GM11168 (cell line): ENCODE results near the gene PAK1IP1.
"Not testable (repeated sequence)": the region's sequence is repeated elsewhere in the genome, so short reads cannot be mapped to it uniquely, and the experiment has no call there.

Experiments
- in situ Hi-C: fragments of 300-500 bp; cut with MboI; formaldehyde crosslinking; loops from one replicate; pipeline ENCODE4 v1.12.0; 2022; ENCODE audit warnings: low sequenced_read_pairs; ENCODE audit not compliant: unreplicated experiment

PAK1IP1 gene

DNA sequence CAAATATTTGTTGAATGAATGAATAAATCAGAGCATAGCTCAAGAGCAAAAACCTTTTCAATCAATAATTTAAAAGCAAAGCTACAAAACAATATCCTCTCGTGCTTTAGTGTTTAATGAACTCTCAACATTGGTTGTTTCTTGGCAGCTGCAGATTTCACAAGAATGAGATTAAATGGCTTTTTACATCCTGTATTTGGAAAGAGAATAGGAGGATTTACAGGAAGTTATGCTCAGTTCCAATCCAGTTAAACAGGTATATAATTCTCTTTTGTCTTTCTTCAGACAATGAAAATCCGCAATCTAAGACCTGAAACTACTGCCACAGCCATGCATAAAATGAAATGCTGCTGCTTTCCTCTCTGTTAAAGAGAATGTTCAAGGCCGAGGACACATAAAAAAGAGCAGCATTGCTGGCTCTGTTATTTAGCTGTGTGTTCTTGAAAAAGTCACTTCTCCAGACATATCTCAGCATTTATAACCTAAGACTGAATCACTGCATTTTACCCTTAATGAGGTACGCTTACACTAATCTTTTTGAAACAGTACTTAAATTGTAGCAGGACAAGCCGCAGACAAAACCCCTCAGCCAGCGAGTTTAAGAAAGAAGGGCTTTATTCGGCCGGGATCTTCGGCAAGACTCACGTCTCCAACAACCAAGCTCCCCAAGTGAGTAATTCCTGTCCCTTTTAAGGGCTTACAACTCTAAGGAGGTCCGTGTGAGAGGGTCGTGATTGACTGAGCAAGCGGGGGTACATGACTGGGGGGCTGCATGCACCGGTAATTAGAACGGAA is 3.9 kb upstream of the PAK1IP1 start:
- in situ Hi-C loops, result no loop called here

DNA sequence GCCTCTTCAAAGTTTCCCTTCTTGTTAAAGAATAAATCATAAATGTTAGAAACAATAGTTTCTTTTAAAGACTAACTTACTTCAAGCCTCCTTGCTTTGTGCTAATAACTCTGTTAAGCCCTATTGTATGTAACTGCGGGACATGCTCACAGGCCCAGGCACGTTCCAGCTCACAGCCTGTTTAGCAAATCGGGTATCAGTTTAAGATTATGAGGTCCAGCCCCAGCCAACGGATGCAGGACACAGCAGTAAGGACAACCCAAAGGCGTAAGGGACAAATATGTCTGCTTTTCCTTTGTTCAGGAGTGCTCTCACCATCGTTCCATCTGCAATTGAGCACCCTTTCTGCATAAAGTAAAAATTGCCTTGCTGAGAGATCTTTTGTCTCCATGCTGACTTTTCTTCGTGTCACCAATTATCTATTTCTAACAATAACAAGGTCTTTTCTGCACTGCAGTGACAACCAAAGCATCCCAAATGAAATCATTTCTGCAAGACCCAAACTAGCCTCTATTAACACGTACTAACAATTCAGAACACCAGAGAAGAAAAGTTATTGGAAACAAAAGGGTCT is 1.7 kb upstream of the PAK1IP1 start:
- in situ Hi-C loops, result no loop called here

DNA sequence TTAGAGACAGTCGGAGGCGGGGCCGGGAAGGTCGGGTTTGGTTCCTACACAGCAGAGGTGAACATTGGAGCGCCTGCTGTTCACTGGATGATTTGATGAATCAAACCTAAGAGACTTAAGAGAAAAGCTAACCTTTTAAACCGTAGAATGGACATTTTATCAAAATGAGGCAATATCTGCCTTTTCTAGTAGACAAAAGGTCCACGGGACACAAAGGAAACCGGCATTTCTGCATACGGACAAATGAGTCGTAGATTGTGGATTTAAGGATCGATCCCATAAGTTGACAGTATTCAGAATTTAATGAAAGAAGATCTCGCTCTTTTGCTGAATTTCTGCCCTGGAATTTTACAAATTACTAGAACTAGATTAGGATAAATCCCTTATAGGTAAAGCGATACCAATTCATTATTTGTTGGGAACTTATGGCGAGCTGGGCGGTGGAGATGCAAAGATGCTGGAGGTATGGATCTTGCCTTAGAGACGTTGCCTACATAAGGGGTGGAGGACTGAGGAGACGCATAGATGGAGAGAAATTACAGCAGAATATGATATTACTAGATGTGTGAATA is 400 bp downstream of the PAK1IP1 start:
- in situ Hi-C loops, result no loop called here

DNA sequence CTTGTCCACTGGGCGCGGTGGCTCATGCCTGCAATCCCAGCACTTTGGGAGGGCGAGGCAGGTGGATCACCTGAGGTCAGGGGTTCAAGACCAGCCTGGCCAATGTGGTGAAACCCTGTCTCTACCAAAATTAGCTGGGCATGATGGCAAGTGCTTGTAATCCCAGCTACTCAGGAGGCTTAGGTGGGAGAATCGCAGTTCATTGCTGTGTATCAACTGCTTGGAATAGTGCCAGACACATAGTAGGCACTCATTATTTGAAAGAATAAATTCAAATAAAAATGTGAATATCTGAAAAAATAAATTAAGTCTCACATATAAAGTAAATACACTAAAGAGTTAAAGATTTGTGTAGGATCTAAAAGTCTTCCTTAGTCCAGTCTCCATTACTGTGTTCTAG is 1.9 kb downstream of the PAK1IP1 start:
- in situ Hi-C loops, result no loop called here

DNA sequence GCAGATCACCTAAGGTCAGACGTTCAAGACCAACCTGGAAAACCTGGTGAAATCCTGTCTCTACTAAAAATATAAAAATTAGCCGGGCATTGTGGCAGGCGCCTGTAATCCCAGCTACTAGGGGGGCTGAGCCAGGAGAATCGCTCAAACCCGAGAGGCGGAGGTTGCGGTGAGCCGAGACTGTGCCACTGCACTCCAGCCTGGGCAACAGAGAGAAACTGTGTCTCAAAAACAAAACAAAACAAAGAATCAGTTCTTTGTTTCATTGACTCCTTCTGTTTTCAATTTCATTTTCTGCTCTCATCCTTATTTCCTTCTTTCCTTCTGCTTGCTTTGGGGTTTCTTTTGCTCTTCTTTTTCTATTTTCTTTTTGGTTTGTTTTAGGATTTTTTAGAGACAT is 19.2 kb downstream of the PAK1IP1 start:
- in situ Hi-C loops, result no loop called here

DNA sequence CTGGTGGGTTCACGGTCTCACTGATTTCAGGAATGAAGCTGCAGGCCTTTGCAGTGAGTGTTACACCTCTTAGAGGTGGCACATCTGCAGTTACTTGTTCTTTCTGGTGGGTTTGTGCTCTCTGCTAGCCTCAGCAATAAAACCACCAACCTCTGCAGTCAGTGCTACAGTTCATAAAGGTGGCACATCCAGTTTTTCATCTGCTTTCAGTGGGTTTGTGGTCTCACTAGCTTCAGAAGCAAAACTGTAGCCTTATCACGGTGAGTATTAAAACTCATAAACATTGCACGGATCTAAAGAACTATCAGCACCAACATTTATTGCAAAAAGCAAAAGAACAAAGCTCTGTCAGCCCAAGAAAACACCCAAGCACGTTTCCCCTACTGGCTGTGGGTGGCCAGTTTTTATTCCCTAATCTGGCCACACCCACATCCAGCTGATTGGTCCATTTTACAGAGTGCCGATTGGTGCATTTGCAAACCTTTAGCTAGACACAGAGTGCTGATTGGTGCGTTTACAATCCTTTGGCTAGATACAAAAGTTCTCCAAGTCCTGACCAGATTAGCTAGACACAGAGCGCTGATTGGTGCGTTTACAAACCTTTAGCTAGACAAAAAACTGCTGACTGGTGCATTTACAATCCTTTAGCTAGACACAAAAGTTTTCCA is 24.7 kb downstream of the PAK1IP1 start:
- in situ Hi-C loops, result no loop called here

DNA sequence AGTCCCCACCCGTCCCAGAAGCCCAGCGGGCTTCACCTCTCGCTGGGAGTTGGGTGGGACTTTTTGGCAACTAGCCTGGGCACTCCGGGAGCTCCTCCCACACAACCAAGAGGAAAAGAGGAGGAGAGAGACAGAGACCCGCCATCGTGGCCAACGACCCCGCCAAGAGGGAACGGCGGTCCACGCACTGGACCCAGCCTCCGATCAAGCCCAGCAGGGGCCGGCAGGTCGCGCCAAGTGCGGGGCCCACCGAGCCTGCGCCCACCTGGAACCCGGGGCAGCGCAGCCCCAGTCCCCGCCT is 25.1 kb downstream of the PAK1IP1 start:
- in situ Hi-C loops, result no loop called here

DNA sequence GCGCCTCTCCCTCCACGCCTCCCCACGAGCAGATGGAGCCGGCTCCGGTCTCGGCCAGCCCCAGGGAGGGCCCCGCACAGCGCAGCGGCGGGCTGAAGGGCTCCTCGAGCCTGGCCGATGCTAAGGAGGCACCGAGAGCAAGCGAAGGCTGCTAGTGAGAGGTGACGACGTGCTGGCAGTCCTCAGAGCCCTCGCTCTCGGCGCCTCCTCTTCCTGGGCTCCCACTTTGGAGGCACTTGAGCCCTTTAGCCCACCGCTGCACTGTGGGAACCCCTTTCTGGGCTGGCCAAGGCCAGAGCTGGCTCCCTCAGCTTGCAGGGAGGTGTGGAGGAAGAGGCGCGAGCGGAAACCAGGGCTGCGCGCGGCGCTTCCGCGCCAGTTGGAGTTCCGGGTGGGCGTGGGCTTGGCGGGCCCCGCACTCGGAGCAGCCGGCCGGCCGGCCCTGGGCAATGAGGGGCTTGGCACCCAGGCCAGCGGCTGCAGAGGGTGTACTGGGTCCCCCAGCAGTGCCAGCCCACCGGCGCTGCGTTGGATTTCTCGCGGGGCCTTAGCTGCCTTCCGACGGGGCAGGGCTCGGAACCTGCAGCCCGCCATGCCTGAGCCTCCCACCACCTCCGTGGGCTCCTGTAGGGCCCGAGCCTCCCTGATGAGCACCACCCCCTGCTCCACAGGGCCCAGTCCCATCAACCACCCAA is 25.6 kb downstream of the PAK1IP1 start:
- in situ Hi-C loops, result no loop called here

DNA sequence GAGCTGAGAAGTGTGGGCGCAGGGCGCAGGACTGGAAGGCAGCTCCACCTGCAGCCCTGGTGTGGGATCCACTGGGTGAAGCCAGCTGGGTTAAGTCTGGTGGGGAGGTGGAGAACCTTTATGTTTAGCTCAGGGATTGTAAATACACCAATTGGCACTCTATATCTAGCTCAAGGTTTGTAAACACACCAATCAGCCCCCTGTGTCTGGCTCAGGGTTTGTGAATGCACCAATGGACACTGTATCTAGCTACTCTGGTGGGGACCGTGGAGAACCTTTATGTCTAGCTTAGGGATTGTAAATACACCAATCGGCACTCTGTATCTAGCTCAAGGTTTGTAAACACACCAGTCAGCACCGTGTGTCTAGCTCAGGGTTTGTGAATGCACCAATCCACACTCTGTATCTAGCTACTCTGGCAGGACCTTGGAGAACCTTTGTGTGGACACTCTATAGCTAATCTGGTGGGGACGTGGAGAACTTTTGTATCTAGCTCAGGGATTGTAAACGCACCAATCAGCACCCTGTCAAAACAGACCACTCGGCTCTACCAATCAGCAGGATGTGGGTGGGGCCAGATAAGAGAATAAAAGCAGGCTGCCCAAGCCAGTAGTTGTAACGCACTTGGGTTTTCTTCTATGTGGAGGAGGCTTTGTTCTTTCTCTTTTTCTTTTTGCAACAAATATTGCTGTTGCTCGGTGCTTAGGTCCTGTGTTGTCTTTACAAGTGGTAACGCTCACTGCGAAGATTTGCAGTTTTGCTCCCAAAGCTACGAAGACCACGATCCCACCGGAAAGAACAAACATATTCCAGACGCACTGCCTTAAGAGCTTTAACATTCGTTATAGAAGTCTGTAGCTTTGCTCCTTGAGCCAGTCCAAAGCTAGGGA is 26.4 kb downstream of the PAK1IP1 start:
- in situ Hi-C loops, result not testable (repeated sequence)

DNA sequence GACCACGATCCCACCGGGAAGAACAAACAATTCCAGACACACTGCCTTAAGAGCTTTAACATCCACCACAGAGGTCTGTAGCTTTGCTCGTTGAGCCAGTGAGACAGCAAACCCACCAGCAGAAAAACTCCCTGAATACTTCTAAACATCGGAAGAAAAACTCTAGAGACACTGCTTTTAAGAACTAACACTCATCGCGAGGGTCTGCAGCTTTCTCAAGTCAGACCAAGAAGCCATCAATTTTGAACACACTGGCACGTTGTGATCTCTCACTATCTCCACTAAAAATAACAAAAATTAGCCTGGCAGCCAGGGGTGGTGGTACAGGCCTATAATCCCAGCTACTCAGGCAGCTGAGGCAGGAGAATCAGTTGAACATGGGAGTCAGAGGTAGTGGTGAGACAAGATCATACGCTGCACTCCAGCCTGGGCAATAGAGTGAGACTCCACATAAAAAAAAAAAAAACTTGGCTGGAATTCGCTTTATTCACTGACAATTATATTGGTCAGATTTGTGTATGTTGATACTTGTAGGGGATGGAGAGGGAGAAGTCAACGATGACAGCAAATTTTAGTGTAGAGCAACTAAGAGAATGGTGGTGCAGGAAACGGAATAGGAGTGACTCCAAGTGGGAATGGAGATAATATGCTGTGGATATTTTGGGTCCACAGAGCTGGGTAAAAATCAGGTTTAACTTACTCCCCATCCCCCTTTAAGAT is 27.2 kb downstream of the PAK1IP1 start:
- in situ Hi-C loops, result no loop called here

DNA sequence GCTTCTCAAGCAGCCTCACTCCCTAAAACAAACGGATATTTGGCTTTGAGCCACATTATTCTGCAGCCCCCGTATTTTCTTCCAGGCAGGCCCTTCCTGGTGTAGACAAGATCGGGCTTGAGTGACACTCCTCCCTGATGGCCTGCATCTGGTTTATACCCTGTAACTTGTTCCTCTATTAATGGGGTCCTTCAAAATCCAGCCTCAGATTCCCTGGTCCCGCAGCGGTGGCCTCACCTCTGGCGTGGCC is 27.7 kb downstream of the PAK1IP1 start:
- in situ Hi-C loops, result no loop called here

DNA sequence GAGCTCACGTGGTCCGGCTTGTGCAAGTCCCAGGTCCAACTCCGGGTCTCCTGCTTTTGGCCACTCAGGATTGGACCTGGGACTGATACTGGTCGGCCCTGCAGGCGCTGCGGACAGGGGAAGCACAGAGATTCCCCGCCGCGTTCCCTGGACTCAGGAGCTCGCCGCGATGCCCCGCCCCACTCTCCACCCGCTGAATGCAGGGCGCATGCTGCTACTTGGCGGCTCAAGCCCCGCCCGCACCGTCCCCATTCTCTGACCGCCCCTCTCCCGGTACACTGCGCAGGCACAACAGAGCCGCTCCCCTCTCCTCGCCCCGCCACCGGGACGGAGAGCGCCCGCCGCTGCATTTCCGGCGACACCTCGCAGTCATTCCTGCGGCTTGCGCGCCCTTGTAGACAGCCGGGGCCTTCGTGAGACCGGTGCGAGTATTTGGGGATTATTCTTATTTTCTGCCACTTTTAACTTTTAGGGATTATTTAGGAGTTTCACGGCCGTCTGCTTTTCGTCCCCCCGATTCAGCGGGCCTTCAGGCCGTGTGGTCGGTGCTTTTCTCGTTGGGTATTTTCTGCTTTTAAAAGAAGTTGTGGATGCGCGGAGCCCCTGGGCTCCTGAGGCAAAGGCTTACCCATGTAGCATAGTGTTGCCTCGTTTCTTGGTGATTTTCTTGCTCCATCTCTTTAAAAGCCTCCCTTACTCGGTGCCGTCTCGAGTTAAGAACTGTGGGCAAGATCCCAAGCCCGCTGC is 28.2 kb downstream of the PAK1IP1 start, which contains the start of gene TMEM14C:
TMEM14C (plus strand) TSS at position 251 of the 747 bp plus-strand sequence. CDS start 1,544 bp downstream, outside the sequence.
- in situ Hi-C loops, result no loop called here

DNA sequence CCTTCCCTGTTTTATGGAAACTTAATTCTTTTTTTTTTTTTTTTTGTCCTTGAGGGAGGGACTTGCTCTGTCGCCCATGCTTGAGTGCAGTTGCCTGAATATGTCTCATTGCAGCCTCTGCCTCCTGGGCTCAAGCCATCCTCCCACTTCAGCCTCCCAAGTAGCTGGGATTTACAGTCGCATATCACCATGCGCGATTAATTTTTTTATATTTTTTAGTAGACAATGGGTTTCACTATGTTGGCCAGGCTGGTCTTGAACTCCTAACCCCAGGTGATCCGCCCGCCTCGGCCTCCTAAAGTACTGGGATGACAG is 28.8 kb downstream of the PAK1IP1 start:
- in situ Hi-C loops, result no loop called here

DNA sequence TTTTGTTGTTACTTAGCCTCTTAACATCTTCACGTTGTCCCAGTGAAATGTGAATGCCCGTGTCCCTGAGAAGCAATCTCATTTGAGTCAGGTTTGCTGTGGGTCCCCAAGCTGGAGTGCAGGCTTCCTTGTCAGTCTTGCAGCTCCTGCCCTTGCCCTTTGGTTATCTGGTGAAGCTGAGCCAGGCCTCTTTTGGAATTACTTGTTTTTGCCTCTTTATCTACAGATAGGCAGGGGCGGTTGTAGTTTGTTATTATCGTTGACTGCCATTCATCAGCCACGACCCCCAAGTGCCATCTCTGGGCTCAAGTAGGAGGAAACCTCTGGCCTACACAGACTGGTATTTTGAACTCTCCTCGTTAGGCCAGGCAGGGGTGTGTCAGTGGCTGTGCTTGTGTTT is 30.3 kb downstream of the PAK1IP1 start:
- in situ Hi-C loops, result no loop called here

DNA sequence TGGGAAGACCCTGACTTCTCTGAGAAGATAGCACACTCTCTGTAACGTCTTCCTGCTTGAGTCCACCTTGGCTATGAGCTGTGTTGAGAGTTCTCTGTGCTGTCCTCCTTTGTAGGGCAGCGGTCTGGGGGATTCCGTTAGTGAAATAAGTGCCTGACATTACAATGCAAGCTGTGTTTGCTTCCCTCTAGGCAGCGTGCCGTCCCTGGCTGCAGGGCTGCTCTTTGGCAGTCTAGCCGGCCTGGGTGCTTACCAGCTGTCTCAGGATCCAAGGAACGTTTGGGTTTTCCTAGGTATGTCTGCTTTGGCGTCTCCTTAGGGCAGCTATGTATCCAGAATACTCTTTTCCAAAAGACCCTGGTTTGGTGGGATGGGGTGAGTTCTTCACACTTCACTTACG is 30.9 kb downstream of the PAK1IP1 start:
- in situ Hi-C loops, result no loop called here

DNA sequence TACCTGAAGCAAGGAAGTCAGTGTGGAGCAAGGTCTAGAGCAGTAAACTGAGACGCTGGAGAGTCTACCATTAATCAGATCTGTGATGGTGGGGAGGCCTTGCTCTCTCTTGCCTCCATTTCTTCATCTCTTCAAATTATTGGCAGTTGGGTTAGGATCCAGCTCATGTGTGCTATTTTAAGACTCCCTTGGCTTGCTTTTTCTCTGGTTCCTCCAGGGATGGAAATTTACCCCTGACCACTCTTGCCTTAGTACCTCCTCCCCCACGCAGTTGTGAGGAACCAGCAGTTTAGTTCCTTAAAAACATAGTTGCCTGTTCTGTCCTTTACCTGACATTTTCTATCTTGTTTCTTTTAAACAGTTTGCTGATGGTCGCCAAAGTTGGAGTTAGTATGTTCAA is 35.5 kb downstream of the PAK1IP1 start:
- in situ Hi-C loops, result no loop called here

DNA sequence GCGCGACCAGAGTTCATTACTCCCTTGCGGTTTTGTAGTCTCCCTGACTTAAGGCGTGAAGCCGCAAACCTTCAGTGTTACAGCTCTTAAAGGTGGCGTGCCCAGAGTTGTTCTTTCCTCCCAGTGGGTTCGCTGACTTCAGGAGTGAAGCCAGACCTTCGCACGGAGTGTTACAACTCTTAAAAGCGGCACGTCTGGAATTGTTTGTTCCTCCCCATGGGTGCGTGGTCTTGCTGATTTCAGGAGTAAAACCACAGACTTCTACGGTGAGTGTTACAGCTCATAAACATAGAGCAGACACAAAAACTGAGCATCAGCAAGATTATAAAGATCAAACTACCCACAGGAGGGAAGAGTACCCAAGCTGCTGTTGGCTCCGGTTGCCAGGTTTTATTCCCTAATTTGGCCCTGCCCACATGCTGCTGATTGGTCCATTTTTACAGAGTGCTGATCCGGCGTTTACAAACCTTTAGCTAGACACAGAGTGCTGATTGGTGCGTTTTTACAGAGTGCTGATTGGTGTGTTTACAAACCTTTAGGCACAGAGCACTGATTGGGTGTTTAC is 38.5 kb downstream of the PAK1IP1 start:
- in situ Hi-C loops, result no loop called here

DNA sequence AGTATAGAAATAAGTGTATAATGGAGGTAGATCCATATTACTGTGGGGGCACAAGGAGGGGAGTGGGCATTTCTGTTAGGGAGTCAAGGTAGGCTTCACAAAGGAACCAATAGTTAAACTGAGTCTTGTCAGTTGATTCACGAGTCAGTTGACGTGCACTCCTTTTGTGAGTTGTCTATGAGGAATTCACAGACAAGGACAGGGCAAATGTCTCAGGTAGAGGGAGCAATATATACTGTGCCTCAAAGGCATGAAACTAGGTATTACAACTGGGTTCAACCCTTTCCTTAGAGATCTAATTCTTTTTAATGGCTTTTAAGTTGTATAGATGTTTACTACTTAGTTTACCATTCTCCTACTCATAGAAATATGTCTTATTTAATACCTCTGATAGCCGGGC is 39.1 kb downstream of the PAK1IP1 start:
- in situ Hi-C loops, result no loop called here

DNA sequence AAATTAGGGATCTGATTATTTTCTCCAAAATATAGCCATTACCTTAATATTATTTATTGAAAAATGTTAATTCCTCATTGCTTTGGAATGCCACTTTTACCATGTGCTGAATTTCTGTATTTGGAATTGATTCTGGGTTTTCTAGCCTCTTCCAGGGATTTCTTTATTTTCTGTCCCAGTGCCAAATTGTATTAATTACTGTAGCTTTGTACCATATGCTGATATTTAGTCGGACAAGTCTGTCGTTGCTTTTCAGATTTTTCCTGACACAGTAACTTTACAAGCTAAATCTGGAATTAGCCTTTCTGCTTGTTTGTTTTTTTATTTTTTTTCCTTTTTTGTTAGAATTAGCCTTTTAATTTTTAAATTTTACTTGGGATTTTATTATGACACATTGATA is 42.0 kb downstream of the PAK1IP1 start:
- in situ Hi-C loops, result no loop called here
